ENCODE results near the gene KIF3A.

The KIF3A gene

DNA sequence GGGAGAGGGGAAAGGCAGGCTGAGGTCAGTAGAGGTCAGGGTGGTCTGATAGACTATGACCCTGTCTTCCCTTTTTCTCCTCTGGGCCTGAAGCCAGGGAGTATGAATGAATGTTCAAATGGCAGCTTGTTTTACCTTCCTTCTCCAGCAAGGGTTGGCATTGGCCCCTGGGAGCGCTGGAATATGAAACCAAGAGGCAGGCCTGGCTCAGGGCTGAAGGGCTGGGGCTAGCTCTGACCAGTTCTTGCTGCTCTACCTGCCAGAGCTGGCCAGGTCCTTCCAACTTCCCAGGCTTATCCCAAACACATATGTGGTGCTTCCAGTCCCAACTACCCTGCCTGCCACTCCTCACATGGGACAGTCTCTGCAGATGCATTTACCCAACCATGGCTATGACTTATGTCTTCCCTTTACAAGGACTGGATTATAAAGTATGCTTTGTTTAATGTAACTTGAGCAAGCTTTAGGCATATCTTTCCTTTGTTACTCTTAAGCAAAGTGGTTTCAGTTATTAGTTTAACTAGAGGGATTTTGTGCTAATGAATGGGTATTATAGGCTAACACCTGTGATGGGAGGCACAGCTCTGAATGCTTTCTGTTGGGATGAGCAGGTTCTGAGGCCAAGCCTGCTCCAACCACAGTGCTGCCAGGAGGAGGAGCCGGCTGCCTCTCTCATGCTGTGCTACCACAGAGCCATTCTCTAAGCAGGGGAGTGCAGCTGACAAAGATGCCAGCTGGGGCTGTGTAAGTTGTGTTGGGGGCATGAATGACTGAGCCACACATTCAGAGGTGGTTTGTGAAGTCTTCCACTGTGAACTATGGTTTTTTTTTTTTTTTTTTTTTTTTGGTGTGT, 16.0 kb upstream of the KIF3A start:
- DNase-seq (ENCODE audit: low spot score): no peak

DNA sequence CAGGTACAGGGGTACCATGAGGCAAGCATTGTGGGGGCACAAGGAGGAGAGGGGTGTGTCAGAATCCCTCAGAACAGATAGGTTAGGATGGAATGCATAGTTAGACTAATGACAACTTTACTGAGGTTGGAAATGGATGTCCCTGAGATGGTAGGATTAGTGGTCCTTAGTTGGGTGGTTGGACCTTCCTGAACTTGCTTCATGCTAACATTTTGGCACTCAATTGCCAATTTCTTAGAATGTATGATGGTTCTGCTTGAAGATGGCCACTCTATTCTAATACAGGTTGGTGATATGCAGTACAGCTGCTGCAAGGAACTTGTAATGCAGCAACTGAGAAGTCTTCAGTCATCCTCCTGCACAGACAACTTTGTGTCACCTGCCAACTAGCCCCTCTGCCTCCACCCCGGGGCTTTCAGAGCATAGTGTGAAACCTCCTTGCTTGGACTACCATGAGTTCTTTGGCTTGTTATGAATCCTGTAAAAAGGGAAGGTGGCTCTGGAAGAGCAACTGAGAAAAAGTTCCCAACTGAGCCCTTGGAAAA, 15.3 kb upstream of the KIF3A start:
- DNase-seq (ENCODE audit: low spot score): no peak

DNA sequence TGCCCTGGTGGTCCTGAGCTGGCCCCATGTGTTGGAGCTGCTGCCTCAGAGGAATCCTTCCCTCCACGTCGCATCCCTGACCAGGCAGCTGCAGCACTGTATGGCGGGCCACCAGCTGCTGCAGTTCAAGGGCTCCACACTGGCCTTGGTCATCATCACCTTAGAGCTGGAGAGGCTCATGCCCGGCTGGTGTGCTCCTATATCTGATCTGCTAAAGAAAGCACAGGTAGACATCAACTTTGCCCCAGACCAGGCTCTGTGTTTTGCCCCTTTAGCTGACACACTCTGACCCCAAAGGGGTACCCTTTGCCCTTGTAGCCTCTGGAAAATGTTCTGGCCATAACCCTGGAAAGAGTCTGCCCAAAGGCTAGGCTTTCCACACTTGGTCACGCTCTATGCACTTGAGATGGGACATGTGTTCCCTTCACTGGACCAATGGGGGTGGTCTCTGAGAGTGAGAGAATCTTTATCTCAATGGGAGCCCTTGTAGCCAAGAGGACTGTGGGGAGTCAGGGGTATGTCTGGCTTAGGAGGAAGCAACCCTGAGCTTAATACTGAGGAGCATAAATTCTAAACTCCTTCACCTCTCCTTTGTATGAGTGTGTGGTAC, 14.7 kb upstream of the KIF3A start:
- no peak for DNase-seq (ENCODE audit: low spot score)

DNA sequence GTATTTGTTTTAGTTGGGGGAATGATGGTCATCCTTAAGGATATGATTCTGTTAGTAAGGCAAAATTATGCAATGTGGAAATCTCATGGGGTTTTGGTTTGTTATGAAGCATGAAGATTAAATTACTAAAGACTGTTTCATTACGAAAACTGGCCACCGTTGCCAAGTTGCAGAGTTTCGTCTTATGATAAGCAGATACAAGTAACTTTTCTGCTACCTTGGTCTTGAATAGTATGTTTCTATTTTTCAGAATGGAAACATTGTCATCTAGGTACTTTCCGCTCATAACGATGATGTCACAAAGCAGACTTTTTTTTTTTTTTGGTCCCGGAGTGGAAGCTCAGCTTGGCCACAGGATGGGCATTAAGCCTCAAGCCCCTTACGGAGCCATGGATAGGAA, 14.1 kb upstream of the KIF3A start:
- peak; percentile 69 for DNase-seq (ENCODE audit: low spot score)

DNA sequence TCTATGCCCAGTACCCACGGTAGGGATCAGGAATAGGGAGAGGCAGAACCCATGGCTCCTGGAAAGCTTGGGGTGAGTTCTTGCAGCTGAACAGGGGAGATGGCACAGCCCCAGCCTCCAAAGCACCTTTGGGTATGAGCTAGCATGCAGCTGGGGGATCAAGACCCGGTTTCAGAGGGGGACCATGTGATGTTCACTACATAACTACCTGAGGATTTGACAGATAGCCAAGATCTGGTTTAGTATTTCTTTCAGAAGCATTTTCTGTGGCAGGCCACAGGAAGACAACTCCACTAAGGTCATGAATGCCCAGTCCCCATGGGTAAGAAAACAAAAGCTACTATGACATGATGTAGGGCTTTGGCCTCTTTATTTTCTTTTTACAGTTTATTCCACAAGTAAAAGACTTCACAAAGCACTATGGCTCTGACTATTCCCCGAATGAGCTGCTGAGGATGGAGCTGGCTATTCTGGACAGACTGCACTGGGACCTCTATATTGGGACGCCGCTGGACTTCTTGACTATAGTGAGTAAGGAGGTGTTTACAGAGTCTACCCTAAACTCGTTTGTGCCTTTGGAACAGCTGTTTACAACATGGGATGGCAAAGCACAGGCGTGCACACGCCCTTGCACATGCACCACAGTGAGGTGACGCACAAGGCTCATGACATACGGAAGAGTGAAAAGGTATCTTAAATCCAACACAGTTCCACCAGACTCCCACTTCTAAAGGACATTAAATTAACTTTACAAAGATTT, 13.3 kb upstream of the KIF3A start:
- no peak for DNase-seq (ENCODE audit: low spot score)

DNA sequence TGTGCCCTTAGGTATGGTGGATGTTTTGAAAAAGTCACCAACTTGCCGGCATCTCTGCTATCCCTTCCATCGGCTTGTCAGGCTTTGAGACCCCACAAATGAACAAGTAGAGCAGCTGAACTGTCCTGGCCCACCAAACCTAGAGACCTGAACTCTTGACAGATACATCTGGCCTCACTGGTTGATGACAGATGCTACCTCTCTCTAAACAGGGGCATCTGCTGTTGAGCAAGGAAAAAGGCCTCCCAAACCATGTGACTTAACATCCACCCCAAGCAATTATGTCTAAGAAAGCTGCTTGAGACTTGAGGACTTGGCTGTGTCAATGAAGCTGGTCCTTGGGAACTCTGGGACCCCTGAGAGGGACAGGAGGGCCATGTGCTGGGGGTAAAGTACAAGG, 12.2 kb upstream of the KIF3A start:
- no peak for DNase-seq (ENCODE audit: low spot score)

DNA sequence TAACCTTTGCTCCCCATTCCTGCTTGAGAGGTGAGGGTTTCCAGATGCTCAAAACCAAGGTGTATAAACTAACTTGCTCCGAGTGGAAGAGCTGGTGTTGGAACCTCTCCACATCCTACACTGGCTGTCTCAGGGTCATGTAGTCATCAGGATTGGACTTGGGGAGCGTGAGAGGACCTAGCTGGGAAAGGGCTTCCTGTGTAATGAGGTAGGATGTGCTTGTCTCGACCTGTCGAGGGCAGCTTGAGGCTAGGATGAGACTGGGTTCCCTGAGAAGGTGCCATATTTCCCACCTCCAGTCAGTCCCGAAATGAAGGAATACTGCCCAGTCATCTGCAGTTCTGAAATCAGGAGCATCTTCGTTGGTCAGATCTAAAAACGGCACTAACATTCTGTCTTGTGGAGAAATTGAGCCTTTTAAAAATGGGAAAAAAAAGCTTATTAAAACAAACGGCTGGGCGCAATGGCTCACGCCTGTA, 11.2 kb upstream of the KIF3A start:
- DNase-seq (ENCODE audit: low spot score): no peak

DNA sequence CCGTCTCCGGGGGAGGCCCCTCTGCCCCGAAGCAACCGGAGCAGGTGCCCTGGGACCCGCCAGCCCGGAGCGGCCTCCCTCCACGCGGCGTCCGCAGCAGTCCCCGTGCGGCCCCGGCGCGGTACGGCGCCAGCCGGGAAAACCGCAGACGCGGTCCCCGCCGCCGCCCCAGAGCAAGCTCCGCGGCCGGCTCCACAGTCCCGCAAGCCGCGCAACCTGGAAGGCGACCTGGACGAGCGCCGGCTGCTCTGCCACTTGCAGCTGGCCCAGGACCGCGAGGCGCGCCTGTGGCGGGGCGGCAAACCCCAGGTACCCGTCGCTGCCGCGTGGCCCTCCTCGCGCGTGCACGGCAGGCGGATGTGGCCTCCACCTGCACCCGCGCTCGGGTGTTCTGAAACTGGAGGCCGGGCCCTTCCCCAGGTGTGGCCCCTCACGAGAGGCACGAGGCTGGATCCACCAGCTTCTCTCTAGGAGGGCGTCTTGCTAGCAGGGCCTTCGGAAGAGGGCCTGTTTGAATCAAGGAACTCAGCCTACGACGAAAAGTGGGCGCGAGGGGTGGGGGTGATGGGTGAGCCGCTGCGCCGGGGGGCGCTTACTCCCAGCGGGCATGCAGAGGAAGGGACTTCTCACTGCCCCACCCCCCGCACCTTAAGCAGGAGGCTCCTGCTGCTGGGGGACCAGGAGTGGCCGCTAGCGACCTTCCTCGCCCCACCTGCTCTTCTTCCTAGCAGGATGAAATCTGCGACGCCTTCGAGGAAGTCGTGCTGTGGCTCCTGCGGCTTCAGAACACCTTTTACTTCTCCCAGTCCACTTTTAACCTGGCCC, 10.5 kb upstream of the KIF3A start:
- DNase-seq (ENCODE audit: low spot score): no peak

DNA sequence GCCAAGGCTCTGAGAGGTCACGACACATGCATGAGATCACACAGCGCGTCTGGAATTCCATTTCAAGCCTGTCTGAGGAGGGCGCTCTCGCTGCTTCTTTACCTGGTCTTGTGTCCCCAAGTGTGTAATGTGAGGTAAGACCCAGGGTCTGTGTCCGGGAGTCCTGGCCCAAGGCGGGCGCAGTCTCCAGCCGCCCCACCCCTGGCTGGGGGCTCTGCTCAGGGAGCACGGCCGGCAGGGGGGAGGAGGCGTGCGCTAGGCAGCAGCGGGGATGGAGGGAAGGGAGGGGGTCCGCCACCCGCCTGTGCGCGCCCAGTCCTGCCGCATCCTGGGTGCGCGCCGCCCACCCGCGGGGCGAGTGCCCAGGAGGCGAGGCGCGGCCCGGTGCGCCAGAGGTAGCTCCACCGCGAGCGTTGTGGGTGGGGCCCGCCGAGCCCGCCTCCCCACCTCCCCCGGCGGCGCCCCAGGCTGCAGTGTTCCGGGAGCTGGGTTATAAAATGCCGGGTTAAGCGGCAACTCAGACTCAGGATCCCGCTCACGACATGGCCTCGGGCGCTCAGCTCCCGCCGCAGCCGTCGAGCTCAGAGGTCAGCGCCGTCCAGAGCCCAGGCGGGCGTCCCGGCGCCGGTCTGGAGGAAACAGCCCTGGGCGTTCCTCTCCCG, 9.7 kb upstream of the KIF3A start, which contains the start of gene CCNI2:
TSS of gene CCNI2 (plus strand) at position 473 of the 662 bp plus-strand sequence. CDS start at position 543, 70 bp downstream.
- no peak for DNase-seq (ENCODE audit: low spot score)

DNA sequence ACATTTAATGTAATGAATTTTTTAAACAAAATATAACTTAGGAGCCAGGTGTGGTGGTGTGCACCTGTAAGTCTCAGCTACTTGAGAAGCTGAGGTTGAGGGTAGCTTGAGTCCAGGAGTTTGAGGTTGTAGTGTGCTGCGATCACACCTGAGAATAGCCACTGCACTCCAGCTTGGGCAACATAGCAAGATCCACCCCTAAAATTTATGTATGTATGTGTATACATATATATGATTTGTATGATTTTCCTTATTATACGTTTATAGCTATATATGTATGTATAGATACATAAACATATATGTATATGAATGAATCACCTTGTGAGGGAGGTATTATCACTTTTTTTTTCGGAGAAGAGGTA, 9.2 kb upstream of the KIF3A start:
- DNase-seq (ENCODE audit: low spot score): no peak

DNA sequence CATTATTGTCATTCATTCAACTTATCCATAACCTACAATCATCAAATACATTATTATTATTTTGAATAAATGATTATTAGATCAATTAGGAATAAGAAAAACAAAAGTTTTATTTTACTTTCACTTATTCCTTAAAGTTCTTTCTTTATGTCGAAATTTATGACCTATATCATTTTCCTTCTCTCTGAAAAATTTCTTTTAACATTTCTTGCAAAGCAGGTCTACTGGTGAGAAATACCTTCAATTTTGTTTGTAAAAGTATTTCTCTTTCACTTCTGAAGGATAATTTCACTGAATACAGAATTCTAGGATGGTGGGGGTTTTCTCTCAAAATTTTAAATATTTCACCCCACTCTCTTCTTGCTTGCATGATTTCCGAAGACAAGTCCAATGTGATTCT, 7.3 kb upstream of the KIF3A start:
- no peak for DNase-seq (ENCODE audit: low spot score)

DNA sequence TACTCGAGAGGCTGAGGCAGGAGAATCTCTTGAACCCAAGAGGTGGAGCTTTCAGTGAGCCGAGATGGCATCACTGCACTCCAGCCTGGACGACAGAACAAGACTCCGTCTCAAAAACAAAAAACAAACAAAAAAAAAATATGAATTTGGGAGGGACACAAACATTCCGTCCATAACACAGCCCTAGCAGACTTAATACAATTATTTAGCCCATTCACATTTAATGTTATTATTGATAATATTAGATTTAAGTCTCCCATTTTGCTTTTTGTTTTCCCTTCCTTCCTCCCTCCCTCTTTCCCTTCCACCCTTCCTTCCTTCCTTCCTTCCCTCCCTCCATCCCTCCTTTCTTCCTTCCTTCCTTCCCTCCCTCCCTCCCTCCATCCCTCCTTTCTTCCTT, 5.3 kb upstream of the KIF3A start:
- no peak for DNase-seq (ENCODE audit: low spot score)

DNA sequence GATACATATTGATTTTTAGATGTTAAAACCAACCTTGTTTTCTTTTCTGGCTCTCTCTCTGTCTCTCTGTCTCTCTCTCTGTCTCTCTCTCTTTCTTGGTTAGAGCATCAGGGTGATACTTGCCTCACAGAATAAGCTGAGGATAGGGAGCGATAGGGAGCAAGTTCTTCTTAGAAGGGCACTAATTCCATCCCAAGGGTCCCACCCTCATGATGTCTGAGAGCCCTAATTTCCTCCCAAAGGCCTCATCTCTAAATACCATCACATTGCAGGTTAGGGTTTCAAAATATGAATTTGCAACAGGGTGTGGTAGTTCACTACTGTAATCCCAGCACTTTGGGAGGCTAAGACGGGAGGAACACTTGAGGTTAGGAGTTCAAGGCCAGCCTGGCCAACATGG, 4.8 kb upstream of the KIF3A start:
- DNase-seq (ENCODE audit: low spot score): no peak

DNA sequence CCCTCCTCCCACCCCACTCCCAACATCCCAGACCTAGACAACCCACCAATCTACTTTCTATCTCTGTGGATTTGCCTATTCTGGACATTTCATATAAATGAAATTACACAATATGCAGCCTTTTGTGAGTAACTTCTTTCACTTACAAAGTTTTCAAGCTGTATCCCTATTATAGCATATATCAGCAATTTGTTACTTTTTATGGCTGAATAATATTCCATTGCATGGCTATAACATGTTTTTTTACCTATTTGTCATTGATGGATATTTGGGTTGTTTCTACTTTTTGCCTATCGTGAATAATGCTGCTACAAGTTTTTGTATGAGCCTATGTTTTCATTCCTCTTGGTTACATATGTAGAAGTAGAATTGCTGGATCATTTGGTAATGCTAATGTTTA, 1.9 kb upstream of the KIF3A start:
- DNase-seq (ENCODE audit: low spot score): no peak

DNA sequence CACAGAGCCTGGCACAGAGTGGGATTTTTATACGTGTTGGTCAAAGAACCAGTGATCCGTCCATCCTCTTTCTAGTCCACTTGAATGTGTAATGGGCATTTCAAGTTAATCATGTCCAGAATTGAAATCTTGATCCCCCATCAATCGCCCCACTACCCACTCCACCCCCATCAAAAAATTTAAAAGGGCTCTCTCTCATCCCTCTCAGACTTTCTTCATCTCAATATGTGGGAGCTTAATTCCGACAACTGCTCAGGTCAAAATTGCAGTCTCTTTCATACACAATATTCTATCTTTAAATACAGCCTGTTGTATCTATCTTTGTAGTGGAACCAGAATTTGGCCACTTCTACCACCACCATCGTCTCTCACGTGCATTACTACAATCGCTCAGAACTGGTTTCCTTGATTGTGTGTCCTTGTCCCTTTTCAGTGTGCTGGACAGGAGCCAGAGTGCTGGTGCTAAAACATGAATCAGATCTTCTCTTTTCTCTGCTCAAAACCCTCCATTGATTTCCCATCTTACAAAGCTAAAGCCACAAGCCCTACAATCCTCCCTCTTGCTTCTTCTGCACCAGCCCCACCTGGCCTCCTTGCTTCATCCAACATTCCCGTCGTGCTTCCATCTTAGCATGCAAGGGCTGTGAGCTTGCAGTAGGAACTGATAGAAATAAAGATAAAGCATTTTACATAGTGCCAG, 786 bp upstream of the KIF3A start:
- no peak for DNase-seq (ENCODE audit: low spot score)

DNA sequence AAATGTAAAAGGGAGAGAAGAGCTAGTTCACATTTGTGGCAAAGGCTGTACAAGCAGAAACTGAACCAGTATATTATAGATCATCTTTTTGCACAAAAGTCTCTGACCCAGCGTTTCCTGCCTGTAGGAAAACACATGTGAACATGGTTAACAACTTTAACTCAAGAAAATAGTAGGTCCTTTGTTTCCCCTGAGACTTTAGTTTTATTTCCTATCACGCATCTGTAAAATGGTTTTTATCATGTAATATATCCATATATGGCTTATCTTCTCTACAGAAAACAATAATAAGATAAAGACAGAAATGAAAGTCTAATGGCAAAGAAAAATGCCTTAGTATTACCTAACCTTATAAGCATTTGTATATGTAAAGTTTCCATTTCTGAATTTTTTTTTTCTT, 2.7 kb downstream of the KIF3A start:
- DNase-seq (ENCODE audit: low spot score): no peak

DNA sequence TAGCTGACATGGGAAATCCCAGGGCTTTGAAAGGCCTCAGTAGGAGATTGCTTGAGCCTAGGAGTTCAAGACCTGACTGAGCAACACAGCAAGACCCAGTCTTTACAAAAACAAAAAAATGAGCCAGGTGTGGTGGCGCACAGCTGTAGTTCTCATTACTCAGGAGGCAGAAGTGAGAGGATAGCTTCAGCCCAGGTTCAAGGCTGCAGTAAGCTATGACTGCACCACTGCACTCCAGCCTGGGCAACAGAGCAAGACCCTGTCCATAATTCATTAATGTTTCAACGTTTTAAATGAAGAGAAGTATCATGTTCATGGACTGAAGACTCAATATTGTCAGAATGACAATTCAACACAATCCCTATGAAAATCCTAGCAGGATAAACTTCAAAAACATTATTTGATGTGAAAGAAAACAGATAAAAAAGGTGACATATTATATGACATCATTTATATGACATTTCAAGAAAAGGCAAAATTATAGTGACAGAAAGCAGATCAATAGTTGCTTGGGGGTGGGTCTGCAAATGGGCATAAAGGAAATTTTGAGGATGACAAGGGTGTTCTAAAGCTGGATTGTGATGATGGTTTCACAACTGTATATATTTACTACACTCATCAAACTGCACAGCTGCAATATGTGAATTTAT, 3.7 kb downstream of the KIF3A start:
- no peak for DNase-seq (ENCODE audit: low spot score)

DNA sequence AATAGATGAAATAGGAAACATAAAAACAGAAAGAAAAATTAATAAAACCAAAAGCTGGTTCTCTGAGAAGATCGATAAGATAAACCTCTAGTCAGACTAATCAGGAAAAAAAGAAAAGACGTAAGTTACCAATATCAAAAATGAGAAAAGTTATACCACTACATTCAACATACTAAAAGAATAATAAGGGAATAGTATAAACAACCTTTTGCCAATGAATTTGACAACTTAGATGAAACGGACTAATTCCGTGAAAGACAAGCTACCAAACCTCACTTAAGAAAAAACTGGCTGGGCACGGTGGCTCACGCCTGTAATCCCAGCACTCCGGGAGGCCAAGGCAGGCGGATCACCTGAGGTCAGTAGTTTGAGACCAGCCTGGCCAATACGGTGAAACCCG, 7.5 kb downstream of the KIF3A start:
- no peak for DNase-seq (ENCODE audit: low spot score)

DNA sequence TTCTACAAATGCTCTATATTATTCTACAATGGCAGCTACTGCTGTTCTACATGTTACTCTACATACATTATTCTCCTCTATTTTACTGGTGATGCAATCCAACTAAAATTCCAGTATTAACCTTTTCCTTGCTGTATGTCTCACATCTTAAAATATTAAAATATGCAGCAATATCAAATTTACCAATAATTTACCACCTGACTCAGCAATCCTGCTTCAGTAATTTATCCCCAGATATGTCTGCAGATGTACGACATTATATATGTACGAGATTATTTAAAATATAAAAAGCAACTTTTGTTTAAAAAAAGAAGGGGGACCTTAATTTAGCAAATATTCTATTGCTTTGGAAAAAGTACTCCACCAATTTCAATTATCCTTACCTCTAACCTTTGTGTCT, 11.6 kb downstream of the KIF3A start:
- DNase-seq (ENCODE audit: low spot score): no peak
